K562 (cell line): ENCODE measurements around the gene NYNRIN. TPM values are rescaled to one million over a fixed set of nuclear protein-coding genes. Genes with fewer than 3 reads are reported as not detected.

ENCODE experiments used
- ATAC-seq: fragments of 200-7000 bp; cut with Tn5 transposase; 3 replicates; pipeline ENCODE4 v1.9.1; 2020; ENCODE audit warnings: moderate library complexity
- BruUV-seq: library from RNA; stranded (reverse); fragments of 400-500 nt; replicated peaks from 2 replicates; lab custom pipeline; 2021; lab: Mats Ljungman, UMichigan
- CTCF ChIA-PET: fragments of 300-600 bp; formaldehyde crosslinking; extraction: SDS; loops from one replicate; lab custom pipeline; 2021; ENCODE audit warnings: low intra/inter-chr PET ratio; lab: Yijun Ruan, JAX
- POLR2A ChIA-PET: fragments of 300-600, 350-650 bp; sonication (Branson Sonifier 250); formaldehyde crosslinking; extraction: SDS; loops from one replicate; lab custom pipeline; 2021; ENCODE audit warnings: antibody characterized with exemption, inconsistent platforms; lab: Yijun Ruan, JAX
- DNase-seq, 4 experiments: peaks; one replicate each; pipeline versions ENCODE4 v3.0.0 to v3.0.0-alpha.2; 2011 to 2018; ENCODE audit warnings: low spot score in 3 of 4, mixed read lengths in 3 of 4; ENCODE audit errors: extremely low read depth in 1 of 4
- FAIRE-seq: peaks from 2 replicates; lab custom pipeline; 2011; peaks lifted over from hg19 to GRCh38; lab: Jason Lieb, UNC
- H2AFZ ChIP-seq: 2 replicates; pipeline ENCODE4 v1.6.0; 2011; ENCODE audit warnings: low read depth, low read length, control low read depth, inconsistent platforms
- H3K27ac ChIP-seq: fragments of 200-600 bp; 3 replicates; pipeline ENCODE4 v1.8.0; 2011; ENCODE audit warnings: low read depth, mild to moderate bottlenecking, control low read depth, inconsistent platforms, low read length, moderate library complexity, mixed read lengths; ENCODE audit errors: extremely low read depth
- H3K27me3 ChIP-seq, 2 experiments: fragments of 300-600 bp in 1 of 2; 2 replicates in 1 of 2; 3 replicates in 1 of 2; pipeline versions ENCODE4 v1.6.0 to v1.8.0; 2011; ENCODE audit warnings: inconsistent platforms in 2 of 2, low read length in 2 of 2, mild to moderate bottlenecking in 1 of 2, mixed read lengths in 1 of 2, moderate library complexity in 1 of 2; ENCODE audit not compliant: control insufficient read depth in 2 of 2, insufficient read depth in 2 of 2
- H3K36me3 ChIP-seq: fragments of 300-600 bp; 3 replicates; pipeline ENCODE4 v1.8.0; 2011; ENCODE audit warnings: mild to moderate bottlenecking, low read length, inconsistent platforms; ENCODE audit not compliant: control insufficient read depth, insufficient read depth
- H3K4me1 ChIP-seq, 2 experiments: fragments of 200-600 bp in 1 of 2; replicated peaks in 1 of 2; 2 replicates in 1 of 2; 3 replicates in 1 of 2; pipeline versions ENCODE4 v1.5.1 to v1.8.0; 2011; ENCODE audit warnings: inconsistent platforms in 2 of 2, low read length in 2 of 2, mild to moderate bottlenecking in 1 of 2, mixed read lengths in 1 of 2, moderate library complexity in 1 of 2; ENCODE audit not compliant: control insufficient read depth in 2 of 2, insufficient read depth in 2 of 2
- H3K4me2 ChIP-seq: 2 replicates; pipeline ENCODE4 v1.6.1; 2011; ENCODE audit warnings: low read length, control low read depth, inconsistent platforms, mixed read lengths; ENCODE audit not compliant: insufficient read depth
- H3K4me3 ChIP-seq: fragments of 200-600 bp; sonication (generic), shearing (Covaris generic); 2 replicates; pipeline ENCODE4 v1.5.1; 2016; ENCODE audit warnings: control low read depth, inconsistent platforms
- H3K79me2 ChIP-seq: fragments of 200-600 bp; 3 replicates; pipeline ENCODE4 v1.8.0; 2011; ENCODE audit warnings: low read length, inconsistent platforms; ENCODE audit not compliant: control insufficient read depth, insufficient read depth
- H3K9ac ChIP-seq, 2 experiments: 2 replicates each; pipeline versions ENCODE4 v1.6.0 to v1.6.1; 2011; ENCODE audit warnings: low read depth in 2 of 2, low read length in 2 of 2, control low read depth in 1 of 2, inconsistent platforms in 1 of 2, mild to moderate bottlenecking in 1 of 2, mixed read lengths in 1 of 2; ENCODE audit not compliant: insufficient read depth in 1 of 2
- H3K9me1 ChIP-seq: one replicate; pipeline ENCODE4 v1.6.0; 2011; ENCODE audit warnings: inconsistent platforms, mild to moderate bottlenecking, low read length, moderate library complexity; ENCODE audit not compliant: control insufficient read depth, insufficient read depth
- H3K9me3 ChIP-seq: replicated peaks from 2 replicates; pipeline ENCODE4 v1.5.1; 2011; ENCODE audit warnings: low read depth, low read length, inconsistent platforms; ENCODE audit not compliant: control insufficient read depth, insufficient read depth
- H4K20me1 ChIP-seq: replicated peaks from 2 replicates; pipeline ENCODE4 v1.6.1; 2011; ENCODE audit warnings: low read length, inconsistent platforms, mixed read lengths; ENCODE audit not compliant: control insufficient read depth, insufficient read depth
- KDM5B ChIP-seq: fragments of 200-600 bp; sonication (generic); IDR thresholded peaks from 2 replicates; pipeline ENCODE4 v1.6.1; 2012; ENCODE audit warnings: low read depth, mild to moderate bottlenecking, moderate library complexity, low read length, control low read depth, inconsistent platforms; ENCODE audit not compliant: insufficient replicate concordance
- KLF13 ChIP-seq: fragments of 450-650 bp; IDR thresholded peaks from 2 replicates; pipeline ENCODE4 v1.6.1; 2016; ENCODE audit warnings: missing genetic modification characterization, low read depth, mild to moderate bottlenecking, missing compliant biosample characterization, moderate library complexity, borderline replicate concordance
- MCM7 ChIP-seq, 2 experiments: fragments of 450-650 bp; IDR thresholded peaks; 2 replicates each; pipeline ENCODE4 v1.6.1; 2016 to 2018
- POLR2B ChIP-seq: fragments of 450-650 bp; IDR thresholded peaks from 2 replicates; pipeline ENCODE4 v1.6.1; 2018; ENCODE audit warnings: low read depth; ENCODE audit not compliant: partially characterized antibody
- SMARCB1 ChIP-seq: IDR thresholded peaks from 2 replicates; pipeline ENCODE4 v1.6.1; 2011; ENCODE audit warnings: improper control_type of control experiment, low read depth; ENCODE audit not compliant: insufficient read length
- WGBS: fragments of 100-300 bp; shearing (Covaris generic); methylation state at CpG from one replicate; pipeline ENCODE4 v1.1.6; 2016; ENCODE audit warnings: low coverage, mixed read lengths; ENCODE audit not compliant: insufficient coverage; ENCODE audit errors: missing lambda C conversion rate; 5-methylcytosine and 5-hydroxymethylcytosine counted together
- in situ Hi-C: fragments of 300-500 bp; cut with MboI; formaldehyde crosslinking; loops from 4 replicates; pipeline ENCODE4 v1.15.0; 2018; ENCODE audit warnings: inconsistent platforms, mixed read lengths
- intact Hi-C: fragments of 100-400 bp; cut with micrococcal nuclease; formaldehyde crosslinking; loops from 2 replicates; pipeline ENCODE4 v1.14.2; 2022
- polyA plus RNA-seq, 8 experiments: library from polyadenylated mRNA; depleted of rRNA in 4 of 8; stranded (reverse) in 5 of 8; unstranded in 3 of 8; fragments of >200 nt; fragmentation: Nextera tagmentation in 2 of 8; fragmentation: Illumina TruSeq in 1 of 8; extraction: Ambion mirVana in 2 of 8; extraction: Trizol in 1 of 8; gene quantifications; 2 replicates each; pipeline versions ENCODE4 v1.2.1 to v1.2.3, GENCODE V29; 2011 to 2014; ENCODE audit warnings: inconsistent platforms in 1 of 8, missing spikeins in 1 of 8
- total RNA-seq, 7 experiments: library from RNA; depleted of rRNA in 6 of 7; stranded (reverse); fragments of >200 nt in 6 of 7; fragmentation: Illumina TruSeq in 2 of 7; extraction: Trizol in 2 of 7; gene quantifications; 2 replicates each; pipeline versions ENCODE4 v1.2.1 to v1.2.3, GENCODE V29; 2011 to 2021; ENCODE audit warnings: low replicate concordance in 1 of 7

Gene NYNRIN
- total and polyA plus RNA-seq, 9 of the 15 experiments (the other 6 are each of a cell fraction or from before 2014, with no cell fraction given), result 0.04 to 1.2 (median 0.28) TPM

DNA sequence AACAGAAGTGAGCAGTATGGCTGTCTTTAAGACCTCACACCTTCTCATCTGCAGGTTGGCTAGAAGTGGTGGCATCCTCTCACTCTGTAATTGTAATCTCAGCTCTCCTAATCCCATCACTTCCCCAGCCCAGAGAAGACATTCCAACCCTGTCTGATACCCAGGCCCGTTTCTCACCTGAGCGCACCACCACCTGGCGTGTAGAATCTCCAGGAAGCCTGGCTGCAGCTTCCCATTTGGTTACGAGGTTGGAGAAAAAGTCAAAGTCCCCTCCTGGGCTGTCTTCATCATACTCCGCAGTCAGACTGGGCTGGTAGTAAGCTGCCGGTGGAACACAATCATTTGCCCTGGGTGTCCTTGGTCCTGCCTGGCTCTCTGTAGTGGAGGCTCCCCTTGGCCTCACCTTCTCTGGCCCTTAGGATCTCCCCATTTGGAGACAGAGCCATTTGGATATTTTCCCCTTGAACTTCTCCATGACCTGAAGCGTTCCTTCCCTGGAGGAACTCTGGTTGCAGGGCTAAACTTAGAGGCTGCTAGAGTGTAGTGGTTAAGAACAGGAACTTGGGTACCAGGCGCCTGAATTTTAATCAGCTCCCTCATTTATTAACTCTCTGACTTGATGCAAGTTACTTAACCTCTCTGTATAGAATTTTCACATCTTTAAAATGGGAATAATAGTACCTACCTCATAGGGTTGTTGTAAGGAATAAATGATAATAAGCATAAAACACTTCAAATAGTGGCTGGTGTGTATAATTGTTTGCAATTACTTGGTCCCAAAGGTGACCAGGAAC, 42.0 kb downstream of the NYNRIN start:
- intact Hi-C loops, result no loop called here
- Histone ChIP-seq H3K4me1 (peaks cover 0 to 10% of the 10 kb centered on the region in 2 experiments; a peak in 2 of 5 replicates), H4K20me1 (no peaks in the 10 kb centered on the region), H3K79me2 (peaks cover 23% of the 10 kb centered on the region), H3K9me1 (no peaks in the 10 kb centered on the region), H3K4me3 (no peak overlapping the region), H2AFZ (no peak overlapping the region), H3K36me3 (peaks cover 53% of the 10 kb centered on the region), H3K9ac (no peak overlapping the region), H3K4me2 (peak overlapping the region; percentile 98; the same call in 1 of the 2 replicates), H3K27ac (no peak overlapping the region), H3K9me3 (no peaks in the 10 kb centered on the region), H3K27me3 (no peaks in the 10 kb centered on the region)
- WGBS, result 89% methylated on average over 7 of the region's 8 CpGs
- ChIA-PET POLR2A (interaction anchor here (0.6 to 3.6 kb wide), 4 partner anchors 10 to 180 kb away, joined by 3 to 43 read pairs (median 4); partner anchors contain the start of genes CBLN3 and KHNYN), CTCF (no interaction called here)
- peak; percentile 32 for TF ChIP-seq POLR2B
- TF ChIP-seq SMARCB1, result no peak
- TF ChIP-seq MCM7 (IDR thresholded peaks at IDR 0.05), result no peak
- in situ Hi-C loops, result no loop called here
- no peak for FAIRE-seq
- BruUV-seq, result no TSS peak
- ATAC-seq, result no peak
- DNase-seq, result no peak

DNA sequence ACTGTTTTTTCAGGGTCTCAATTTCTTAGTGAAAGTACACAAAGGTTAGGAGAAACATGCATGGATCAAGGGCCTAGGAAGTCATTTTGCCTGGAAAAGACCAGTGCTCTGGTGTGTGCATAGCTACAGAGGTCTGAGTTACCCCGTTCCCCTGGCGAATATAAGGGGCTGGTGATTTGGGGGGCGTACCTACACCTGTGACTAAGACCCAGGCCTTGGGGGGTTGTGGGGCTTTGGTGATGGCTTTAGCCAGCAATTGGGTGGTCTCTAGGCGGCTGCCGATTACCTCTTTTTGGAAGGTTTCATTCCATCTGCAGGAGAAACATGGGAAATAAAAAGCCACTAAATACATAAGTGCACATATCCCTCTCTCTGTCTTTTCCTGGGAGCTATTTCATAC, 42.7 kb downstream of the NYNRIN start:
- peaks cover 51% of the 10 kb centered on the region for H3K36me3 ChIP-seq
- H3K79me2 ChIP-seq, result peaks cover 23% of the 10 kb centered on the region
- H3K9me1 ChIP-seq, result no peaks in the 10 kb centered on the region
- ATAC-seq (no peak), DNase-seq (peak in 1 of 4 experiments; percentile 1), FAIRE-seq (no peak)
- WGBS, result 54% methylated on average over 5 of the region's 5 CpGs
- no peak overlapping the region for H2AFZ ChIP-seq
- no peaks in the 10 kb centered on the region for H4K20me1 ChIP-seq
- peak overlapping the region; percentile 98 for H3K4me2 ChIP-seq
- intact Hi-C loops, result no loop called here
- in situ Hi-C loops, result no loop called here
- H3K9me3 ChIP-seq, result no peaks in the 10 kb centered on the region
- H3K9ac ChIP-seq, result peak overlapping the region; percentile 48 to 91; a peak in 3 of 4 replicates
- TF ChIP-seq KDM5B, result peak; percentile 9
- no peak for TF ChIP-seq KLF13
- peak overlapping the region; percentile 91; the same call in 2 of the 3 replicates for H3K27ac ChIP-seq
- H3K4me3 ChIP-seq, result peak overlapping the region; percentile 68
- no peaks in the 10 kb centered on the region for H3K27me3 ChIP-seq
- no TSS peak for BruUV-seq
- ChIA-PET POLR2A (interaction anchor here (0.7 to 3.6 kb wide), 4 partner anchors 11 to 1376 kb away, joined by 3 to 43 read pairs (median 3); partner anchors contain the start of genes CBLN3 and KHNYN), CTCF (no interaction called here)
- peaks cover 0 to 10% of the 10 kb centered on the region in 2 experiments; a peak in 2 of 5 replicates for H3K4me1 ChIP-seq
